ENCODE results near the gene MAPK10. TPM values are rescaled to one million over a fixed set of nuclear protein-coding genes. Genes with fewer than 3 reads are reported as not detected.

Gene MAPK10
- total RNA-seq, 1 donor from 2014 or later, result 3.4 TPM

DNA sequence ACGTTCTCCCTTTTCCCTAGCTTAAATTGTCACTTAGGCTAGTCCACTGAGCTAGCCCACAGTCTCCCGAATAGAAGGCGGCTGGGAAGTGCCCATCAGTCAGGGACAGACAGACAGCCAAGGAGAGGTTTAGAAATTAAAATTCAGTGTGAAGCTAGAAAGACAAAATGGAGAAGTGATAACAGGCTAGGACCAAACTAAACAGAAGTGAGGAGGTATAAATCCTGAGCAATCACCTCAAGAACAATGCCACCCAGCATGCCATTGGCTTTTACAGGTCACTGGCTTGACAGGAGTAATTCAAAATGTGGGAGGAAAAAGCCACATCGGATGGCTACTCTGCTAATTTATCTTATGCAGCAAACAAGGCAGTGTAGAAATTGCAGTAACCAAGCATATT, 138.9 kb downstream of the MAPK10 start:
- FAIRE-seq, result no peak
- TF ChIP-seq, protein P1, sequence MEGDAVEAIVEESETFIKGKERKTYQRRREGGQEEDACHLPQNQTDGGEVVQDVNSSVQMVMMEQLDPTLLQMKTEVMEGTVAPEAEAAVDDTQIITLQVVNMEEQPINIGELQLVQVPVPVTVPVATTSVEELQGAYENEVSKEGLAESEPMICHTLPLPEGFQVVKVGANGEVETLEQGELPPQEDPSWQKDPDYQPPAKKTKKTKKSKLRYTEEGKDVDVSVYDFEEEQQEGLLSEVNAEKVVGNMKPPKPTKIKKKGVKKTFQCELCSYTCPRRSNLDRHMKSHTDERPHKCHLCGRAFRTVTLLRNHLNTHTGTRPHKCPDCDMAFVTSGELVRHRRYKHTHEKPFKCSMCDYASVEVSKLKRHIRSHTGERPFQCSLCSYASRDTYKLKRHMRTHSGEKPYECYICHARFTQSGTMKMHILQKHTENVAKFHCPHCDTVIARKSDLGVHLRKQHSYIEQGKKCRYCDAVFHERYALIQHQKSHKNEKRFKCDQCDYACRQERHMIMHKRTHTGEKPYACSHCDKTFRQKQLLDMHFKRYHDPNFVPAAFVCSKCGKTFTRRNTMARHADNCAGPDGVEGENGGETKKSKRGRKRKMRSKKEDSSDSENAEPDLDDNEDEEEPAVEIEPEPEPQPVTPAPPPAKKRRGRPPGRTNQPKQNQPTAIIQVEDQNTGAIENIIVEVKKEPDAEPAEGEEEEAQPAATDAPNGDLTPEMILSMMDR (IDR thresholded peaks at IDR 0.05; ENCODE audit: insufficient read depth, low read length, severe bottlenecking), result no peak
- Histone ChIP-seq H3K36me3 (ENCODE audit: control insufficient read depth, insufficient read depth, low read length) (no peaks in the 10 kb centered on the region), H3K27me3 (ENCODE audit: control insufficient read depth, insufficient read depth, low read length) (no peaks in the 10 kb centered on the region), H3K4me3 (ENCODE audit: low read depth, low read length) (no peak overlapping the region)
- no peak for DNase-seq (ENCODE audit: low read depth)

DNA sequence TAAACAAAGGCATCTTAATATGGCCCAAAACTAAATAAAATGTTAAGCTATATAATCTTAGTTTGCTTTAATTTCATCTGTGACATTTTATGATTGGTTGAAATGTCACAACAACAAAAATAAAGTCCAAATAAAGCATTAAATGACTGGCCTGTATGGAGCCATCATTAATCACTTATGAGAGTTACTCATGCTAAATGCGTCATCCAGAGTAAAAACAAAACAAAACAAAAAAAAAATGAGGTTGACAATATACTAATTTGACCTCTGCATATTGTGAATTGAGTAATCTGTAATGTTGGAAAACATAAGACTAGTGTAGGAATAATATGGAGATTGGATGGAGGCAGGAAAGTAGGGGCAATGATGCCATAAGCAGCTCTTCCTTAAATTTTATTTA, 139.7 kb downstream of the MAPK10 start:
- DNase-seq (ENCODE audit: low read depth) (peak; percentile 89), FAIRE-seq (no peak)
- TF ChIP-seq, protein P1 (IDR thresholded peaks at IDR 0.05; ENCODE audit: insufficient read depth, low read length, severe bottlenecking), result no peak
- Histone ChIP-seq H3K36me3 (ENCODE audit: control insufficient read depth, insufficient read depth, low read length) (no peaks in the 10 kb centered on the region), H3K27me3 (ENCODE audit: control insufficient read depth, insufficient read depth, low read length) (no peaks in the 10 kb centered on the region), H3K4me3 (ENCODE audit: low read depth, low read length) (no peak overlapping the region)

DNA sequence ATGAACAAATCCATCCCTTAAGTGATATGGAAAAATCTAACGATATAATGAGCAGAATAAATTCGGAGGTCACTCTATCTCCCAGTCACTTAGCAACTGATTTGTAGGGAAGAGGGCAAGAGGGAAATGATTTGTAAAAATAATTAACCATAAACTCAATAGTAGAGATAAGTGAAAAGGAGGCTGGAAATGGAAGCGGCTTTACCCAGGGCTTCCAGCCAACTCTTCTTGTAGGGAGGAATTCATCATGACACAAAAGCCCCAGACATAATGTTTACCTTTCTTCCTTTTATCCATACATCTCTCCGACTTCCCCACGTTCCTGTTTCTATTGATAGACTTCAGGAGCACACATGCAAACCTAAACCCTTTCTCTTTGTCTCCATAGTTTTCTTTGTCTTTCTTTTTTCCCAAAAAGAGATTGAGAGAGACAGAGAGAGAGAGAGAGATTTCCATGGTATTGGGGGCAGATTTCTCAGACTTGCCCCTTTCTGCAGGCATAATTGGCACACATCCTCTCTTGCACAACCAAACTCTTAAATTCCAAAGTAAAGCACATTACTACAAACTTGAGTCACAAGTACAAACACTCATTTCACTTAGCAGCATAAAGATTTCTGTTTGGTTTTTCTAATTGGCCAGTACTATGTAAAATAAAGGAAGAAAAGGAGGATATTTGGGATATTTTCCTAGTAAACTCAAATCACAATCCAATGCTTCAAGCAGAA, 140.9 kb downstream of the MAPK10 start:
- H3K36me3 ChIP-seq (ENCODE audit: control insufficient read depth, insufficient read depth, low read length), result no peaks in the 10 kb centered on the region
- TF ChIP-seq, protein P1 (IDR thresholded peaks at IDR 0.05; ENCODE audit: insufficient read depth, low read length, severe bottlenecking), result no peak
- no peaks in the 10 kb centered on the region for H3K27me3 ChIP-seq (ENCODE audit: control insufficient read depth, insufficient read depth, low read length)
- peak; percentile 87 for DNase-seq (ENCODE audit: low read depth)
- H3K4me3 ChIP-seq (ENCODE audit: low read depth, low read length), result no peak overlapping the region
- FAIRE-seq, result no peak

DNA sequence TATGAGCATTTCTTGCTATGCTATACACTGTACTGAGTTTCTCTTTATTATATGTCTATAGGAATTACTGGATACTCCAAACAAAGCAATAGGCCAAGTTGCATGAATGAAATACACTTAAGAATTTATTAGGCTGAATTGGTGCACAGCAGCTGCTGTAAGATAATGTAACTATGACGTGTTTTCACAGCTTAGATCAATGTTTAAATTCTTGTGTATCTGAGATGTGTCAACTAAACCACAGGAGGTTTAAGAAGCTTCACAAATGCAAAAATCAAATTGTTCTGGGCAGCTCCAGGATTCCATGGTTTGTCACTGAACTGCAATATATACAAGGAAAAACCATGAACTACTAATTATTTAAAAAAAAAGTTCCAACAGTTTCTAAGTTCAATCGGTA, 156.7 kb downstream of the MAPK10 start:
- FAIRE-seq (no peak), DNase-seq (ENCODE audit: low read depth) (no peak)
- no peaks in the 10 kb centered on the region for H3K36me3 ChIP-seq (ENCODE audit: control insufficient read depth, insufficient read depth, low read length)
- H3K4me3 ChIP-seq (ENCODE audit: low read depth, low read length), result no peak overlapping the region
- TF ChIP-seq, protein P1 (IDR thresholded peaks at IDR 0.05; ENCODE audit: insufficient read depth, low read length, severe bottlenecking), result no peak
- no peaks in the 10 kb centered on the region for H3K27me3 ChIP-seq (ENCODE audit: control insufficient read depth, insufficient read depth, low read length)

DNA sequence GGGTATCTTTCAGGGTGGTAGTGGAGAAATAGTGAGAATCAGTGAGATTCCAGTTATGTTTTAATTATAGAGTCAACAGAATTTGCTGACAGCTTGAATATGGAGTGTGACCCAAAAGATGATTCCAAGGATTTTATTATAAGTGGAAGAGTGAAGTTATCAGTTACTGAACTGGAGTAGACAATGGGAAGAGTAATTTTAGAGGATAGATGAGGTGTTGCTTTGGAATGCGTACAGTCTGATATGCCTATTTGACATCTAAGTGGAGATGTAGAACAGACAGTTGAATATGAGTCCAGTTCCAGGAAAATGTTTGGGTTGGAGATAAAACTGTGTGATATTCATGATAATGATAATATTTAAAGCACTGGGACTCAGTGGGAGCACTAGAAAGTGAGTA, 174.2 kb downstream of the MAPK10 start:
- TF ChIP-seq, protein P1 (IDR thresholded peaks at IDR 0.05; ENCODE audit: insufficient read depth, low read length, severe bottlenecking), result no peak
- no peaks in the 10 kb centered on the region for H3K27me3 ChIP-seq (ENCODE audit: control insufficient read depth, insufficient read depth, low read length)
- H3K4me3 ChIP-seq (ENCODE audit: low read depth, low read length), result no peak overlapping the region
- DNase-seq (ENCODE audit: low read depth) (no peak), FAIRE-seq (no peak)
- H3K36me3 ChIP-seq (ENCODE audit: control insufficient read depth, insufficient read depth, low read length), result no peaks in the 10 kb centered on the region

DNA sequence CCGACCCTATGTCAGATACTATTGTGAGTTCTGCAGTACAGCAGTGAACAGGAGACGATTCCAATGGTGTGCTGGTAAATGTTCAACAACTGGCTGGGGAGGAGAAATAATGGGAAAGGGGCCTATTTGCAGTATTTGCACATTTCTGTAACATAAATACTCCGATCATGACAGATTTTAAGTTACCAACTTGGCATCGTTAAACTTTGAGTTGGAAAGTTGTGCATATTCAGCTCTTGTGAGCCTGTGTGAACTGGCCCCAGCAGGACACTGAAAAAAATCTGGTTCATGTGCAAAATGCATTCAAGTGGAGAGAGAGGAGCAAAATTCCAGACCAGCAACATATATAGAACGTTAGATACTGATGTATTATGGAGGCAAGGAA, 175.0 kb downstream of the MAPK10 start:
- TF ChIP-seq, protein P1 (IDR thresholded peaks at IDR 0.05; ENCODE audit: insufficient read depth, low read length, severe bottlenecking), result no peak
- Histone ChIP-seq H3K4me3 (ENCODE audit: low read depth, low read length) (no peak overlapping the region), H3K27me3 (ENCODE audit: control insufficient read depth, insufficient read depth, low read length) (no peaks in the 10 kb centered on the region), H3K36me3 (ENCODE audit: control insufficient read depth, insufficient read depth, low read length) (no peaks in the 10 kb centered on the region)
- DNase-seq (ENCODE audit: low read depth), result no peak
- no peak for FAIRE-seq

Measured in bronchial epithelial cell (primary cell).